DMS153 treated with DMSO at 0.1 percent for 48 hours (cell line): ENCODE results near the gene OR5C1.
"Not testable (repeated sequence)": the region's sequence is repeated elsewhere in the genome, so short reads cannot be mapped to it uniquely, and the experiment has no call there.

ENCODE experiments used
- DNase-seq: peaks from one replicate; lab custom pipeline; 2025; ENCODE audit not compliant: unreplicated experiment; lab: John Stamatoyannopoulos, UW

OR5C1 gene

DNA sequence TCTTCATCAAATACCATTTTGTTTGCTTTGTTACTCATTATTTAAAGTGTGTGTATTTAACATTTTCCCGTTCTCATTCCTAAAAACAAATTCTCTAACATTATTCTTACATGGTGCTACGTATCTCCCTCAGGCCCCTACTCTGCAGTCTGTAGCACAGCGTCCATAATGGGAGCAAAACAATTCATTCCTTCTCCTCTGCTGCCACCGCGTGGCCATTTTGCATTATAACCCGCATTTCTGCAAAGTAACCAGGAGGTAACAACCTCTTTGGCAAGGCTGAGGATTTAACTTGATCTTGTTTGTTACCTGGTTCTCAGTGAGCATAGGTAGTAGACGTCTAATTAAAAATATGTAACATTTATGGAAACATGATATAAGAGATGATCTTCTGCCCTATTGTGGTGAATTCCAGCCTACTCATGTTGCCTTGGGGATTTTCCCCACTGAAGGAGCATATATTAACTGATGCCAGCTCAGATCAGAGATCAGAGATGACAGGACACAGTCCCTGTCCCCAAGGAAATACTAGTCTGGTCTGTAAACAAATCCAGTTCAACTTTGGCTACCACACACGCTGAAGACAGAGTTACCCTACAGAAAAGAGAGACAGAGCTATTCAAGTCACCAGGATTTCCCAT lies 21.7 kb downstream of the OR5C1 start:
- peak; percentile 79 for DNase-seq

GRCh38 chr9:122812736-122813135 lies 24.0 kb downstream of the OR5C1 start:
- no peak for DNase-seq

- DNase-seq: no peak
Measured at GRCh38 chr9:122814545-122814944, 25.8 kb downstream of the OR5C1 start.

DNA sequence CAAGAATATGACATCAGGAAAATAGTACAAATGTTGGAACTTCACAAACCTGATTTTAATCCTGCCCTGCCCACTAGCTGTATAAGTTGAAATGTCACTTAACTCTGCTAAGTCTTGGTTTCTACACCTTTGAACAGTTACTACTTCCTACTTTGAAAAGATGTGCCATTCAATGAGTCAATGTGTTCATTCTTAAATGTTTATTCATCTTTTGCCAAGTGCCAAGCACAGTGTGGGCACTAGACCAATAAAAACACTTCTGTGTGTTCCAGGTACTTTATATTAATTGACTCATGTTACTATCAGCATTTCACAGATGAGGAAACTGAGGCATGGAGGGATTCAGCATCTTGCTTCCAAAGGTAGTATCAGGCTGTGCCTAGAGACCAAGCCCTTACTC lies 26.8 kb downstream of the OR5C1 start:
- DNase-seq: no peak

- no peak for DNase-seq
Measured at GRCh38 chr9:122816163-122816867, 27.6 kb downstream of the OR5C1 start.

- DNase-seq: no peak
Measured at GRCh38 chr9:122819326-122819725, 30.6 kb downstream of the OR5C1 start.

GRCh38 chr9:122819791-122820489 lies 31.2 kb downstream of the OR5C1 start:
- DNase-seq: no peak

GRCh38 chr9:122820490-122820845 lies 31.7 kb downstream of the OR5C1 start:
- no peak for DNase-seq

DNA sequence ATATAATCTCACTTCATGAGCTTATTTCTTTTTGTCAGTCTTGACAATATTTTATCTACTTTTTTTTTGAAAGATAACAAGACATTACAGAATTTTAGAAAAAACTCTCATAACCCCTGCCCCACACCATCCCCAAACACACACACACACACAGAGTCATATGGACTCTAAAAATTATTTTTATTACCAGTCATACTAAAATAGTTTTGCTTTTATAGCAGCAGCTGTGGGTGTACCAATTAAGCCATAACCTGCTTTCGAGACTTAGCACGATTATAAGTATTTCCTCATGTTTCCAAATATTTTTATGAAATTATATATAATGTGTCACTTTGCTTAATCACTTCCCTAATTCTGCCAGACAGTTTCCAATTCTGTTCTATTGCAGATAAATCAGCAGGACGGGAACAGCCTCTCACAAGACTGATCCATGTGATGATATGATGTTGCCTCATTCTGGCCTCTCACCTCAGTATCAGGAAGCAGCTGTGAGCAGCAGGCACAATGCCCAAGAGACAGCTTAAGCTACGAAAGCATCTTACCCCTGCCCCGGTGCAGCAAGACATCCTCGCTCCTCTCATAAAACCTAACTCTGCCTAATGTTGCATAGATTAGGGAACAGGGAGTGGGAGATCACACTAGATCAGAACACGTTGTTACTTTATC lies 32.7 kb downstream of the OR5C1 start:
- no peak for DNase-seq

DNA sequence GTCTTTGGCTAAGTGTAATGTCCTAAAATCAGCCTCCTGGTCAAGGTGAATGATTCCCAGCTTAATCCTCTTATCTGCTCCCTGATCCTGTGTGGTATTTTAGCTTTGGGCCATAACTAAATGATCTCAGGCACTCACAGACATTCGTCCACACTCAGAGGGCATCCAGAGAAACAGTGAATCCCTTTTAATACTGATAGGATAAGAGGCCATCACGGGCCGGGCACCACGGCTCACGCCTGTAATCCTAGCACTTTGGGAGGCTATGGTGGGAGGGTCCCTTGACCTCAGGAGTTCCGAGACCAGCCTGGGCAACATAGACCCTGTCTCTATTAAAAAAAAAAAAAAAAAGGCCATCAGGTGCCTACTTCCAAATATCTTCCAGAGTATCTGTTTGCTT lies 33.3 kb downstream of the OR5C1 start:
- no peak for DNase-seq

GRCh38 chr9:122822938-122823337 lies 34.2 kb downstream of the OR5C1 start:
- no peak for DNase-seq

DNA sequence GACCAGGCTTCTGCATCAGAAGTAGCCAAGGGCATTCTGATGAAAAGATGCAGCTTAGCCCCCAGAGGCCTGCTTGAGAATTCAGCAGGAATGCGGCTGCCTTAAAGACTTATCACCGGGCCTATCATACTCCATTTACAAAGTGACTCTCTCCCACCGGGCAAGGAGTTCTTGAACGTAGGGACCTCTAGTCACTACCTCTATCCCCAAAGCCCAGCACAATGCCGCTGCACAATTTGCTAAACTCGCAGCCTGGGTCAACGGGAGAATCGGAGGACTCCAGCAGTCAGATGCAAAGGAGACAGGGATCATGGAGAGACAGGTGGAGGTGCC lies 39.0 kb downstream of the OR5C1 start:
- DNase-seq: no peak

GRCh38 chr9:122828965-122829284 lies 40.2 kb downstream of the OR5C1 start:
- DNase-seq: not testable (repeated sequence)

- DNase-seq: no peak
Measured at GRCh38 chr9:122832194-122832593, 43.5 kb downstream of the OR5C1 start.

- DNase-seq: no peak
Measured at GRCh38 chr9:122835313-122835731, 46.6 kb downstream of the OR5C1 start.

GRCh38 chr9:122837266-122837850 lies 48.6 kb downstream of the OR5C1 start:
- DNase-seq: no peak

DNA sequence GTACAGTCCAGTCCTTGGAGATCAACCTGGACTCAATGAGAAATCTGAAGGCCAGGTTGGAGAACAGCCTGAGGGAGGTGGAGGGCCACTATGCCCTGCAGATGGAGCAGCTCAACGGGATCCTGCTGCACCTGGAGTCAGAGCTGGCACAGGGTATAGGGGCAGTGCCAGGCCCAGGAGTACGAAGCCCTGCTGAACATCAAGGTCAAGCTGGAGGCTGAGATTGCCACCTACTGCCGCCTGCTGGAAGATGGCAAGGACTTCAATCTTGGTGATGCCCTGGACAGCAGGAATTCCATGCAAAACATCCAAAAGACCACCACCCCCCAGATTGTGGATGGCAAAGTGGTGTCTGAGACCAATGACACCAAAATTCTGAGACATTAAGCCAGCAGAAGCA lies 49.7 kb downstream of the OR5C1 start:
- not testable (repeated sequence) for DNase-seq
